GM18951 (cell line): ENCODE results near the gene ADK.

Experiments
- POLR2A ChIP-seq: IDR thresholded peaks from 4 replicates; pipeline ENCODE4 v1.6.1; 2011; ENCODE audit warnings: mild to moderate bottlenecking; ENCODE audit not compliant: insufficient read length, insufficient read depth; ENCODE audit errors: extremely low read depth
- in situ Hi-C: fragments of 300-500 bp; cut with MboI; formaldehyde crosslinking; loops from one replicate; pipeline ENCODE4 v1.12.0; 2022; ENCODE audit warnings: low sequenced_read_pairs, mixed read lengths, inconsistent platforms; ENCODE audit not compliant: unreplicated experiment

The ADK gene

GRCh38 chr10:74153123-74153522, 2.1 kb downstream of the ADK start:
- in situ Hi-C loops = no loop called here
- TF ChIP-seq POLR2A = no peak

GRCh38 chr10:74153676-74154075, 2.7 kb downstream of the ADK start:
- TF ChIP-seq POLR2A = no peak
- in situ Hi-C loops = no loop called here

DNA sequence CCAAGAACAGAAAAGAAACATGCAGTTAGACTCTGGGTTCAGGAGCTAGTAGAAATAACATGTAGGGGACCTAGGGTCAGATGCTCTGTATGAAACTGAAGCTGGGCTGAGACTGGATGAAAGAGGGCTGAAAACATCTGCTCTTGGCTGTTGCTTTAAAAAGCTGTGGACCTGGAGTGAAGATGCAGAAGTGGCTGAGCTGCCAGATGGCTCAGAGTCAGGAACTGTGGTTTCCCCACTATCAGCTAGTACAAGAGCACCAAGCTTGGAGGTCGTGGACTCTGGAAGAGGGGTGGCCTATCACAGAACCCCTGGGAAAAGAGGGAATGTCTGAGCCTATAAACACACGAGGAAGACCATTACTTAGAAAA, 5.9 kb downstream of the ADK start:
- in situ Hi-C loops = no loop called here
- TF ChIP-seq POLR2A = no peak

- in situ Hi-C loops = no loop called here
- no peak for TF ChIP-seq POLR2A
Measured at GRCh38 chr10:74160013-74160412, 9.0 kb downstream of the ADK start.

DNA sequence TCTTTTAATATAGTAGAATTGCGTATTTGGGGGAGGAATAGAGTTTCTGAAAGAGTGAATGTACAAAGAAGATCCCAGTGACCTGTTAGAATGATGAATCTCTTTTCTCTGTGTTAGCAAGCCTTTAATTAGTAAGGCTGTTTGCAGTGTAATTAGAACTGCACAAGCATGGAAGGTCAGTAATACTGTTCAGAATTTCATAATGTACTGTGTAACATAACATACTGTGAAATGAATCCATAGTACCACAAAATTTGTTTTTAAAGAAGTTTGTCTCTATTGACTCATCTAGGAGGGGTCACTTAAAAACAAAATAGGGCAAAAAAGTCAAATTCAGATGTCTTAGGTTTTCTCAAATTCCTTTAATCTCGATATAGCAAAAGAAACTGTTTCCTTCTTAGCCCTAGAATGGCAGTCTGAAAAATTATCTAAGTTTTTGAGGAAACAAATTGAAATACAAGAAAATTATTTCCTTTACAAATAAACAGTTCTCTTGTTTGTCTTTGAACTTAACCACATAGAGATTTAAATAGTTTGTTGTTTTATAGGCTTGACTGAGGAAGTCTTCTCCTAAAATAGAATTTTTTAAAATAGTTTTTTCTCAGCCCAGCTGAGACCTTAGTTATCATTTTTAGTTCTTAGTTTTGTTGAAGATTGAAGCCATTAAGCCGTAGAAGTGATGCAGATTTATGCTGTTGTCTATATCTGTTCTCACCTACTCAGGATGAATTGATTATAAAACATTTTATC, 12.5 kb downstream of the ADK start:
- no peak for TF ChIP-seq POLR2A
- in situ Hi-C loops = no loop called here

DNA sequence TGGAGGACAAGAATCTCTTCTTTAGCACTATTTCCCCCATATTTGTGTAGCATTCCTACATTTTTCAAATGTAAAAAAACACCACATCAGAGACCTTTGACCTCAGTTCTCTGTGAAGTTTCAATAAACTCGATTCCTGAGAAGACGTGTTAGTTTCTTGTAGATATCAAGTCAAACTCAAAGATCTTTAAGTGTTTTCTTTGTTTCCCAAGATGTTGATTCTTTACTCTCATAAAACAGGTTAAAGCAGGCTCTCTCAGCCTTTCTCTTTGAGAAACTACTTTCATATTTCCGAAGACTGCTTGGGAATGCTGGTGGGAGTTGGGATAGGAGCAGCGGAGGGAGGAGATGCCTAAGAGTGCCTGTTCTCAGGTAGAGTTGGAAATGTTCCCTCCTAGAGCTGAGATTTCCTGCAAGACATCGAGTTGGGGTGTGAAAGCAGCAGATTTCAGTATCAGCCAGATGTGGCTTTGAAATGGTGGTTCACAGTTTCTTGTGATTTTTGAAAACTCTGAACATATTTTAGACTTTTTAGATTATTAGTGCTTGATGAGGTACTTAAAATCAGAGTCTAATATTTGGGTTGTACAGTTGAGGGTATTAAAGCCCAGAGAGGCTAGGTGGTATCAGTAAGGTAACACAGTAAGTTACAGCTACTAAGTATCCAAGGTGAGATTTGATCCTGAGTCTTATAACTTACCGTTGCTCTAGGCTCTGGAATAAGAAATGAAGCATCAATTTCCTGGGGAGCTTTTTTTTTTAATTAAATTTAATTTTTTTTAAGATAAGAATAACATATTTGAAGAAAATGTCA, 13.9 kb downstream of the ADK start:
- in situ Hi-C loops = no loop called here
- TF ChIP-seq POLR2A = no peak

- in situ Hi-C loops = no loop called here
Measured at GRCh38 chr10:74165530-74165901, 14.5 kb downstream of the ADK start.

GRCh38 chr10:74167443-74167842, 16.4 kb downstream of the ADK start:
- in situ Hi-C loops = no loop called here

More at GRCh38 chr10:74165530-74165901, 14.5 kb downstream of the ADK start:
- TF ChIP-seq POLR2A = no peak

DNA sequence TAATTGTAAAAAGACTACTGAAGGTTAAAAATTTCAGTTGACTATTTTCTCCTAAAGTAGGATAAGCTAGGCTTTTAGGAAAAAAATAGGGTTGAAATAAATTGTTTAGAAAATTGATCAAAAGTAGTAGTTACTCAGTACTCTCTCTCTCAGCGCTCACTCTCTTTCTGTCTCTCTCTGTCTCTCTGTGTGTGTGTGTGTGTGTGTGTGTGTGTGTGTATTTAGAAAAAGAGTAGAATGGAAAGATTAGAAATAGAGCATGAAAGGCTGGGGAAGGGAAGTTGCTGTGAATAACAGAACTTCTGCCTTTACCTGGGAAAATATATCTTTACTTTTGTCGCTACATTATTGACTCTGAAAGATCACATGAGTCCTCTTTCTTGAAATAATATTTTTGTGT, 20.6 kb downstream of the ADK start:
- in situ Hi-C loops = no loop called here
- no peak for TF ChIP-seq POLR2A

More at GRCh38 chr10:74167443-74167842, 16.4 kb downstream of the ADK start:
- TF ChIP-seq POLR2A = no peak

DNA sequence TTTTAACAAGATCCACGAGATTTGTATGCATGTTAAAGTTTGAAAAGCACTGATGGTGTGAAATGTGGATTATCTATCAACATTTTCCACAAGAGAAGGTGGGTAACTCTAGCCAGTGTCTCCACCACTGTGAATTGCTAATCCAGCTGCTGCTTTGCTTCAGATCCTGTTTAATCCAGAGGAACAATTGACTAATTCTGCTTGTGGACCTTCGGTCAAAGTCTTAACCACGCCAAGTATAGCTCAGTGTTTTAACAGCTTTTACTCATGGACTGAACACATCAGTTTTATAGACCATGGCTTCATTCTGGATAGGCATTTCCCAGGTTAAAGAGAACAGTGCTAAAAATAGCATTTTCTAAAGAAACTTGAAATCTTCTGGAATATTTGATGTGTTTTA, 23.5 kb downstream of the ADK start:
- in situ Hi-C loops = no loop called here
- TF ChIP-seq POLR2A = no peak

DNA sequence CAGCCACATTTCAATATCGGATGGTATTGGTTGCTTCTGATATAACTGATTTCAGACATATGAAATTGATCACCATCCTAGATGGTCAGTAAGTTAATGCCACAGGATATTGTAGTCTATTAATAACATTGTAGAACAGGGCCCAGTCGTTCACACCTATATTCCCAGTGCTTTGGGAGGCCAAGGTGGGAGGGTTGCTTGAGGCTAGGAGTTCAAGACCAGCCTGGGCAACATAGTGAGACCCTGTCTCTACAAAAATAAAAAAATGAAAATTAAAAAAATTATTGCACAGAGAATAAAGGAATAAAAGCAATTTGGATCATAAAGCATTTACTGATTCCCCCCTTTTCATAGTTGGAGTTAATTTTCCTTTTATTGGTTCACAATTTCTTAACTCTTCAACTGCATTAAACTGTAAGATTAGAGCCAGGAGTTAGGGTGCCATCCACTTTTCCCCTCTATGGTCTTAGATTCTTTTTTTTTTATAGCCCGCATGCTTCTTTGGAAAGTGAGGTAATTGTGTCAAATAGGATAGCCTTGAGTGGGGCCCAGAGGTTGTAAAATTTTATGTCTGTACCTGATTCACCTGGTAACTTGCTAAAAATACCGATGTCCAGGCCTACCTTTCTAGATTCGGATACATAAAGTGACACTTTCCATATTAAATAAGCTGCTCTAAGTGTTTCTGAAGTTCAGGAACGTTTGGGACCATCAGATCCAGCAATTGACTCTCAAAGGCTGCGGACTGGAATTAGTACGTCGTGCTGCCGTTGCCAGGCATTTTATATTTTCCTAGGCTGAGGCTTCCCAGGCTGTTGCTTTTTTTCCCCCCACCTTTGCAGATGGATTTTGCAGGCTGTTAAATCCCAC, 24.7 kb downstream of the ADK start:
- no peak for TF ChIP-seq POLR2A

GRCh38 chr10:74176380-74177139, 25.5 kb downstream of the ADK start:
- TF ChIP-seq POLR2A = peak; percentile 94
- in situ Hi-C loops = no loop called here

More for the DNA sequence above, 24.7 kb downstream of the ADK start:
- in situ Hi-C loops = no loop called here
